WTC11 (cell line): ENCODE measurements around the gene SARDH. TPM values are rescaled to one million over a fixed set of nuclear protein-coding genes. Genes with fewer than 3 reads are reported as not detected.

Experiments used
- total RNA-seq: library from RNA; stranded (reverse); gene quantifications from 3 replicates; pipeline ENCODE4 v1.2.3, GENCODE V29; 2021

SARDH gene
- total RNA-seq, 1 experiment from 2014 or later: 8.5 TPM

Other genes with a start within 250 kb of the SARDH start
- gene MYMK, start 213.4 kb downstream of the SARDH start, total RNA-seq: 0.34 TPM in 1 of 3 replicates, not detected in the others
- gene ADAMTSL2, start 203.6 kb downstream of the SARDH start, total RNA-seq: 0.64 to 0.87 TPM (median 0.64 TPM) in 3 replicates
- gene FAM163B, start 129.0 kb downstream of the SARDH start, total RNA-seq: 2.0 to 3.1 TPM (median 2.7 TPM) in 3 replicates
- gene DBH, start 102.0 kb downstream of the SARDH start, total RNA-seq: 0.23 to 0.34 TPM (median 0.24 TPM) in 3 replicates